Left lung (tissue), 10 donors: ENCODE measurements around the gene SIRT6. TPM values are rescaled to one million over a fixed set of nuclear protein-coding genes. Genes with fewer than 3 reads are reported as not detected.

Experiments used
- ATAC-seq: fragments of 200-7000 bp; cut with Tn5 transposase; one replicate; pipeline ENCODE4 v1.9.1; 2020; ENCODE audit warnings: moderate library complexity
- DNase-seq, 4 donors: peaks; one replicate each; pipeline ENCODE4 v3.0.0-alpha.2; 2013 to 2020
- H3K27ac ChIP-seq, 2 donors: fragments of 200-600 bp; sonication (generic) in 1 of 2; one replicate each; pipeline versions ENCODE4 v1.5.0 to v1.8.0; 2020 to 2021
- H3K27me3 ChIP-seq, 2 donors: fragments of 200-600 bp; sonication (generic) in 1 of 2; one replicate each; pipeline versions ENCODE4 v1.5.0 to v1.8.0; 2020 to 2021
- H3K36me3 ChIP-seq, 2 donors: fragments of 200-600 bp; sonication (generic) in 1 of 2; one replicate each; pipeline versions ENCODE4 v1.5.0 to v1.8.0; 2020 to 2021
- H3K4me1 ChIP-seq, 2 donors: fragments of 200-600 bp; one replicate each; pipeline ENCODE4 v1.8.0; 2021
- H3K4me3 ChIP-seq, 2 donors: fragments of 200-600 bp; sonication (generic) in 1 of 2; one replicate each; pipeline versions ENCODE4 v1.5.0 to v1.8.0; 2020 to 2021; ENCODE audit warnings: mild to moderate bottlenecking in 1 of 2
- H3K9me3 ChIP-seq, 2 donors: fragments of 200-600 bp; sonication (generic) in 1 of 2; one replicate each; pipeline versions ENCODE4 v1.5.0 to v1.8.0; 2020 to 2021
- CTCF ChIP-seq, 2 donors: fragments of 200-600 bp; sonication (generic) in 1 of 2; IDR thresholded peaks; one replicate each; pipeline versions ENCODE4 v1.5.0 to v1.8.0; 2021; ENCODE audit warnings: antibody characterized with exemption in 2 of 2
- intact Hi-C, 2 donors: fragments of 100-400 bp; cut with DNase I; formaldehyde crosslinking; loops; one replicate each; pipeline versions ENCODE4 v1.11.2 to v1.14.2; 2022
- polyA plus RNA-seq, 6 donors: library from polyadenylated mRNA; unstranded; fragments of 120-200 nt; gene quantifications; one replicate each; pipeline ENCODE4 v1.2.1, GENCODE V29; 2013; ENCODE audit not compliant: insufficient read length in 6 of 6
- total RNA-seq, 2 donors: library from RNA; stranded (reverse); fragmentation: NEBNext Ultra II Directional; extraction: Animal tissue kit (Norgen Biotek cat#: 25700); gene quantifications; one replicate each; pipeline ENCODE4 v1.2.1, GENCODE V29; 2021
- donor health status: DM: no; HTN: yes; CAD: no.
- donor health status: DM: no; HTN: no; CAD: no.

SIRT6 gene
- total and polyA plus RNA-seq, 8 donors, result 17.8 to 24.7 (median 20.2) TPM

- Histone ChIP-seq H3K27ac (no peak overlapping the region), H3K9me3 (no peaks in the 10 kb centered on the region), H3K36me3 (no peaks in the 10 kb centered on the region), H3K4me3 (no peak overlapping the region), H3K27me3 (peaks cover 0 to 20% of the 10 kb centered on the region in 2 donors), H3K4me1 (no peaks in the 10 kb centered on the region)
- DNase-seq (no peak), ATAC-seq (no peak)
- TF ChIP-seq CTCF (IDR thresholded peaks at IDR 0.05), result peak in 1 of 2 donors; percentile 9
- intact Hi-C loops, result no loop called here
These were observed 26.2 kb upstream of the SIRT6 start for GRCh38 chr19:4208385-4209094.

- intact Hi-C loops, result no loop called here
- peaks cover 0 to 16% of the 10 kb centered on the region in 2 donors for H3K27me3 ChIP-seq
- no peaks in the 10 kb centered on the region for H3K9me3 ChIP-seq
- H3K36me3 ChIP-seq, result no peaks in the 10 kb centered on the region
- no peak for ATAC-seq
- no peak overlapping the region for H3K4me3 ChIP-seq
- H3K4me1 ChIP-seq, result no peaks in the 10 kb centered on the region
- no peak overlapping the region for H3K27ac ChIP-seq
- TF ChIP-seq CTCF (IDR thresholded peaks at IDR 0.05), result no peak
- no peak for DNase-seq
These were observed 24.6 kb upstream of the SIRT6 start for GRCh38 chr19:4206818-4207484.

- peaks cover 12 to 42% of the 10 kb centered on the region in 2 donors for H3K27me3 ChIP-seq
- no peak overlapping the region for H3K4me3 ChIP-seq
- ATAC-seq (no peak), DNase-seq (no peak)
- no peaks in the 10 kb centered on the region for H3K9me3 ChIP-seq
- intact Hi-C loops, result no loop called here
- no peaks in the 10 kb centered on the region for H3K36me3 ChIP-seq
- H3K4me1 ChIP-seq, result peaks cover 0 to 8% of the 10 kb centered on the region in 2 donors
- TF ChIP-seq CTCF (IDR thresholded peaks at IDR 0.05), result no peak
- H3K27ac ChIP-seq, result no peak overlapping the region
These were observed 19.4 kb upstream of the SIRT6 start for GRCh38 chr19:4201798-4202197.

GRCh38 chr19:4200940-4201542 lies 18.7 kb upstream of the SIRT6 start:
- no peak for TF ChIP-seq CTCF (IDR thresholded peaks at IDR 0.05)
- ATAC-seq (no peak), DNase-seq (no peak)
- intact Hi-C loops, result no loop called here
- no peak overlapping the region for H3K27ac ChIP-seq
- H3K4me1 ChIP-seq, result peaks cover 0 to 8% of the 10 kb centered on the region in 2 donors
- no peak overlapping the region for H3K4me3 ChIP-seq
- no peaks in the 10 kb centered on the region for H3K36me3 ChIP-seq
- peaks cover 12 to 50% of the 10 kb centered on the region in 2 donors for H3K27me3 ChIP-seq
- H3K9me3 ChIP-seq, result no peaks in the 10 kb centered on the region

- Histone ChIP-seq H3K4me3 (no peak overlapping the region), H3K27ac (no peak overlapping the region), H3K4me1 (peaks cover 0 to 8% of the 10 kb centered on the region in 2 donors), H3K9me3 (no peaks in the 10 kb centered on the region), H3K36me3 (no peaks in the 10 kb centered on the region), H3K27me3 (peaks cover 12 to 62% of the 10 kb centered on the region in 2 donors)
- no peak for TF ChIP-seq CTCF (IDR thresholded peaks at IDR 0.05)
- DNase-seq (no peak), ATAC-seq (no peak)
- intact Hi-C loops, result no loop called here
These were observed 17.4 kb upstream of the SIRT6 start for GRCh38 chr19:4199699-4200293.
